Erythroblast (primary cell): ENCODE results near the gene HSPA9.

Experiments
- DNase-seq, 2 experiments: peaks; one replicate each; lab custom pipeline; 2025; lab: John Stamatoyannopoulos, UW
- GATA1 ChIP-seq: IDR thresholded peaks from 2 replicates; pipeline ENCODE4 v1.6.1; 2011; ENCODE audit warnings: low read depth, mild to moderate bottlenecking, control low read depth, low read length, moderate library complexity
- POLR2A ChIP-seq: IDR thresholded peaks from 2 replicates; pipeline ENCODE4 v1.6.1; 2011; ENCODE audit warnings: mild to moderate bottlenecking, low read length

HSPA9 gene

GRCh38 chr5:138560971-138561370 is 14.2 kb downstream of the HSPA9 start:
- TF ChIP-seq POLR2A (no peak), GATA1 (no peak)

GRCh38 chr5:138559937-138560336 is 15.3 kb downstream of the HSPA9 start:
- DNase-seq = no peak
- no peak for TF ChIP-seq GATA1
- no peak for TF ChIP-seq POLR2A

More at GRCh38 chr5:138560971-138561370, 14.2 kb downstream of the HSPA9 start:
- DNase-seq = no peak

GRCh38 chr5:138557677-138558076 is 17.5 kb downstream of the HSPA9 start:
- no peak for DNase-seq
- TF ChIP-seq POLR2A (no peak), GATA1 (no peak)

GRCh38 chr5:138554143-138554542 is 21.1 kb downstream of the HSPA9 start:
- no peak for DNase-seq
- no peak for TF ChIP-seq GATA1
- no peak for TF ChIP-seq POLR2A

GRCh38 chr5:138553437-138554095 is 21.6 kb downstream of the HSPA9 start:
- no peak for TF ChIP-seq POLR2A
- no peak for TF ChIP-seq GATA1
- DNase-seq = no peak

- TF ChIP-seq POLR2A (no peak), GATA1 (no peak)
- DNase-seq = no peak
Observed at GRCh38 chr5:138552657-138553056, 22.5 kb downstream of the HSPA9 start.

- TF ChIP-seq GATA1 (no peak), POLR2A (no peak)
- no peak for DNase-seq
Observed at GRCh38 chr5:138549414-138549813, 25.8 kb downstream of the HSPA9 start.

- no peak for DNase-seq
- TF ChIP-seq GATA1 (no peak), POLR2A (no peak)
Observed at GRCh38 chr5:138545919-138546562, 29.2 kb downstream of the HSPA9 start.

GRCh38 chr5:138544181-138545134 is 30.7 kb downstream of the HSPA9 start:
- peak; percentile 71 to 75 for DNase-seq

GRCh38 chr5:138543730-138544104 is 31.5 kb downstream of the HSPA9 start:
- TF ChIP-seq GATA1 = no peak
- TF ChIP-seq POLR2A = no peak
- DNase-seq = no peak

More at GRCh38 chr5:138544181-138545134, 30.7 kb downstream of the HSPA9 start:
- TF ChIP-seq POLR2A (no peak), GATA1 (no peak)

GRCh38 chr5:138542956-138543729 is 32.1 kb downstream of the HSPA9 start, which contains the start of gene ETF1:
Gene ETF1 (minus strand): TSS chr5:138543236. CDS start chr5:138542918, 318 bp downstream.
- DNase-seq = peak; percentile 100
- TF ChIP-seq GATA1 = no peak
- TF ChIP-seq POLR2A = peak; percentile 98

- DNase-seq = peak; percentile 59 to 76
- TF ChIP-seq GATA1 (no peak), POLR2A (no peak)
Observed at GRCh38 chr5:138542180-138542955, 32.8 kb downstream of the HSPA9 start.
